Cerebellar cortex (tissue), 1 donor: Measurements from ENCODE around the gene TREML4.
"Not testable (repeated sequence)": the region's sequence is repeated elsewhere in the genome, so short reads cannot be mapped to it uniquely, and the experiment has no call there.

Source experiments
- DNase-seq: peaks from one replicate; pipeline ENCODE4 v3.0.0-alpha.2; 2015; ENCODE audit warnings: low spot score

TREML4 gene

DNA sequence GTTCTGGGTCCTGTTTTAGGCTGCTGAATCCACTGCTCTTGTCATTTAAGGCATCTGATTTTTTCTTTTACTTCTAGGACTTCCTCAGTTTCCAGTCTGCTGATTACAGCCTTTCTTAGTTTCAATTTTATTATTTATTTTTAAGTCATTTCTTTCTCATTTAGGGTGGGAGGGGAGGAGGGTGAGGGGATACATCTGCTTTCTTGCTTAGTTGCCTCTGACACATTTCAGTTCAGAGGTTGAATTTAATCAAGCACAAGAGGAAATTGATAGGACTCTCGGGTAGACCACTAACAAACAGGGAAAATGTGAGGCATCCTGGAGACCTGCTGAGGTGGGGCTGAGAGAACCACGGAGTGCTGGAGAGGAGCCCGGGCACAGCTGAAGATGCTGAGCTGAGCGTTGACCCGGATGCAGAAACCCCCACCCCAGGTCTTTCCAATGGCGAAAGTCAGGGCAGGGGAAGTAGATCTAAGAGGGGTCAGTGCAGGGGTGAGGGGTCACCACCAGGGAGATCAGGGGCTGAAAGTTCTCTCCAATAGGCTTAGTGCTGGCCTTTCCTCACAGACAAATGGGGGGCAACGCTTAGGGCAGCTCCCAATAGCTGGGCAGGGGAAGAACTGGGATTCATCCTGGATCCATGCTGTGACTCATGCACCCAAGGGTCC is 19.6 kb upstream of the TREML4 start:
- no peak for DNase-seq

DNA sequence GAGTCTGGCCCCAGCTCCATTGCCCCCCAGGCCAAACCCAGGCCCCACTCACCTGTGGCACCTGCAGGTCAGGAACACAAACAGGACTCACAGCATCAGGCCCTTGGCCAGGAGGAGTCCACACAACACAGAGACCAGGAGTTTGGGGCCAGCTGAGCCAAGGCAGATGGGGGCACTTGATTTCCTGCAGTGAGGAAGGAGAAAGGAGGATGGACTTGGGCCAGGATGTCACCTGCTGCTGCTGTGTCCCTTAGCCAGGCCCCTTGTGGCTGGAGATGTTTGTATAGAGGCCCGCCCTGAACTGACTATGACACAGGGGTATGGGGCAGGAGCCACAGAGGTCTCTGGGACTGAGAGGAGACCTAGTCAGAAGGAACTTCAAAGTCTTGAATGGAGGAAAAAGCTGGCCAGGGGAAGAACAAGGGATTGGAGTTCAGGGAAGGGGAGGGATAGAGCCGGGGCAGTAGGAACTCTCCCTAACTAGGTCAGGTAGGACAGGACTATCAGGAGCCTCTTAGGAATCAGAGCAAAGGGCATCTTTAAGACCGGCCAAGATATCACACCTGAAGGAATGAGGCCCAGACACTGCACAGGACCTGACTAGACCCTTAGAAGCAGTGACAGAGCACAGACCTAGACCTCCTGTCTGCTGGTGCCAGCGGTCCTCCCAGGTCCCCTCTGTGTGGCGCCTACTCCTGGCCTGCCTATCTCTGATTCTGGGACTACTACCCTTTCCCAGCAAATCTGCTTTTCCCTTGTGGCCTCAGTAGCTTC is 18.4 kb upstream of the TREML4 start:
- DNase-seq, result no peak

DNA sequence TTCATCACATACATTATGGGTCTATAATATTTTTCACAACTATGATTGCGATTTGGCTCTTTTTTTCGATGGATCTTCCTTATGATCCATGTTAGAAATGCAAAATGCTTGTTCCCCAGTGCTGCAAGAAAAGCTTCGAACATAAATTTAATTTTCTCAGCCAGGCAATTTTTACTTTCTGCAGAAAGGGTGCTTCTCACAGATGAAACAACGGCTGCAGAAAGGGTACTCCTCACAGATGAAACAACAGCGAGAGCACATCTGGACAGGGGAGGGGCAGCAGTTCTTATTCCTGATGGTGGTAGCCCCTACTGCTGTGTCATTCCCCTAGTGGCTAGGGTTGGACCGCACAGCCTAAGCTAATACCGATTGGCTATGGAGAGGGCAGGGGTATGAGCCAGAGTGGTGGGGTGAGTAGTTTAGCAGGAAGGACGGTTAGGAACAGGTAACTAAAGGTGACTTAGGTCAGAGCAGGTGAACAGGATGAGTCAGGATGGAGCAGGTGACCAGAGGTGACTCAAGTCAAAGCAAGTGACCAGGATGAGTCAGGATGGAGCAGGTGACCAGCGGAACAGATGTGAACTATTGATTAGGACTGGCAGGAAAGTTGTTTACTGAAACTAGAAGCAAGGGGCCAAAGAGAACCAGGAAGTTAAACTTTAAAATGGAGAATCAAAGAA is 13.4 kb upstream of the TREML4 start:
- DNase-seq, result no peak

DNA sequence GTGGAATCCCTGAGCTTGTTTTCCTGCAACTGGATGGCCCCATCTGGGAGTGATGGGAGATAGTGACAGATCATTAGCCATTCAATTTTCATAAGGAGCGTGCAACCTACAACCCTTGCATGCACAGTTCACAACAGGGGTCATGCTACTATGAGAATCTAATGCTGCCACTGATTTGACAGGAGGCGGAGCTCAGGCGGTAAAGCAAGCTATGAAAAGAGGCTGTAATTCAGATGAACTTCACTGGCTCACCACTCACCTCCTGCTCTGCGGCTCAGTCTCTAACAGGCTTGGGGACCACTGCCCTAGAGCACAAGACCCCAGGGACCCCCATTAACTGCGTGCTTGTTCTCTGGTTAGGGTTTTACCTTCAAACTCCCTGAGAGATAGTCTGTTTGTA is 12.4 kb upstream of the TREML4 start:
- no peak for DNase-seq

- DNase-seq, result no peak
Observed at GRCh38 chr6:41216616-41217015, 11.5 kb upstream of the TREML4 start.

GRCh38 chr6:41222045-41222444 is 6.1 kb upstream of the TREML4 start:
- no peak for DNase-seq

DNA sequence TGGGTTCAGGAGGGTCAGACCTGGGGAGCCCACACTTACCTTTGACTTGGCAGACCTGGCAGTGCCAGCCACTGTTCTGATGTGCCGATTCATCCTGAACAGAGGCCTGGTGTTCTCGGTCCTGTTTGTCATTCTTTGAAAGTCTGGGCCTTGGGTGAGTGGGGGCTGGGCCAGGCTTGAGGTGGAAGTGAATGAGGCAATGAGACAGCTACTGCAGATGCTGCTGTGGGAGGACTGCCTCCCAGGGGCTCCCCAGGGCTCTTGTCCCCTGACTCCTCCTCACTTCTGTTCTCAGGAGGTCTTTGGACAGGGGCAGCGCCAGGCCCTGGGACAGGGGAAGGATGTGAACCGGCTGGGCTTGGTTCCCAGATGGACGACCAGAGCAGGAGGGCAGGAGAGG is 5.6 kb upstream of the TREML4 start:
- no peak for DNase-seq

DNA sequence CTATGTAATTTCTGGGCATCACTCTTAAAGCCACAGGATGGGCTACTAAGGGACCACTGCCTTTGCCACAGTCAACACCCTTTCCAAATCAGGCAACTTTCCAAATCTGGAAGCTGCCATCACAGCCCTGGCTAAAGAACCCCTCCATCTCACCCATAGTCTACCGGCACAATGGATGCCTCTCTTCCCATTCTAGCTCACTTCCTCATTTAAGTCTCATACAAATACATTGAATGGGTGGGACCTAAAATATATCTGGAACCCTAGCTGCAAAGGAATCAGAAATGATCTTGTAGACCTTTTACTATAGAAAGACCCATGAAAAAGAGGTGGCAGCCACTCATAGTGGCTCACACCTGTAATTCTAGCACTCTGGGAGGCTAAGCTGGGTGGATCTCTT is 3.3 kb upstream of the TREML4 start:
- DNase-seq, result no peak

DNA sequence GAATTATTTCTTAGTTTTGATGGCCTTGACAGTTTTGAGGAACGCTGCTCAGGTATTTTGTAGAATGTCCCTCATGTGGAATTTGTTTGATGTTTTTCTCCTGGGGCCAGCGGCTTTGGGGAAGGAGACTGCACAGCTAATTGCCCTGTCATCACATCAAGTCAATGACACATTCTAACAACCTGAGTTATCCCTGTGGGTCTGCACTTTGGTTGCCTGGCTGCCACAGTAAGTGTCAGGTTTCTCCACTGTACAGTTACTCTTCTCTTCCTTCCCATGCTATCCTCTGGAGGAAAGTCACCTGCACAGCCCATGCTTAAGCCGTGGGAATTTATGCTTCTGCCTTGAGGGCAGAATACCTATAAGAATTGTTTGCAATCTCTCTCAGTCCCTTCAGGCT is 1.4 kb upstream of the TREML4 start:
- DNase-seq, result no peak

DNA sequence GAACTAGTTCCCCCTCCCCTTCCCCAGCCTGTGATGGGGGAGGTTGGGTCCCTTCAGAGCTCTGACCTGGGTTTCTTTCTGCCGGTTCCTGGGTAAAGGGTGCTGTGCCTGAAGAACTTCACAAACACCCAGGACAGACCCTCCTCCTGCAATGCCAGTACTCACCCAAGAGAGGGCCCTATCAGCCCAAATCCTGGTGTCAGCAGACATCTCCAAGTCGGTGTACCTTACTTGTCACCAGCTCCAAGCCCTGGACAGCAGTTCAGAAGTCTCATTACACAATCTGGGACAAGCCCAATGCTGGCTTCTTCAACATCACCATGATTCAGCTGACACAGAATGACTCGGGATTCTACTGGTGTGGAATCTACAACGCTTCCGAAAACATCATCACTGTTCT is 467 bp downstream of the TREML4 start:
- no peak for DNase-seq

- DNase-seq, result no peak
Observed at GRCh38 chr6:41229721-41230120, 1.6 kb downstream of the TREML4 start.

- DNase-seq, result no peak
Observed at GRCh38 chr6:41231246-41231645, 3.1 kb downstream of the TREML4 start.

DNA sequence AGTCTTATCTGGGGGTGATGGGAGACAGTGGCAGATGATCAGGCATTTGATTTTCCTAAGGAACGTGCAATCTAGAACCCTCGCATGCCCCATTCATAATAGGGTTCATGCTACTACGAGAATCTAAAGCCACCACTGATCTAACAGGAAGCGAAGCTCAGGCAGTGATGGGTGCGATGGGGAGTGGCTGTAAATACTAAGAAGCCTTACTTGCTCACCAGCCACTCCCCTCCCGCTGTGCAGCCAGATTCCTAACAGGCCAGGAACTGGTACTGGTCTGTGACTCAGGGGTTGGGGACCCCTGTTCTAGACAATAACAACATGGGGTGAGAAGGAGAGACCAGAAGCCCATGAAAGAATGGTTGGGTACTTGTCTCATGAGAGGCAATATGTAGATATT is 4.5 kb downstream of the TREML4 start:
- no peak for DNase-seq

DNA sequence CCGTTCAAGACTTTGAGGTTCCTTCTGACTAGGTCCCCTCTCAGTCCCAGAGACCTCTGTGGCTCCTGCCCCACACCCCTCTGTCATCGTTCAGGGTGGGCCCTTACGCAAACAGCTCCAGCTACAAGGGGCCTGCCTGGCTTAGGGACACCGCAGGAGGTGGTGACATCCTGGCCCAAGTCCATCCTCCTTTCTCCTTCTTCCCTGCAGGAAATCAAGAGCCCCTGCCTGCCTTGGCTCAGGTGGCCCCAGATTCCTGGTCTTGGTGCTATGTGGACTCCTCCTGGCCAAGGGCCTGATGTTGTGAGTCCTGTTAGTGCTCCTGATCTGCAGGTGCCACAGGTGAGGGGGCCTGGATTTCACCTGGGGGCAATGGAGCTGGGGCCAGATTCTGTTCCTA is 8.1 kb downstream of the TREML4 start:
- no peak for DNase-seq

DNA sequence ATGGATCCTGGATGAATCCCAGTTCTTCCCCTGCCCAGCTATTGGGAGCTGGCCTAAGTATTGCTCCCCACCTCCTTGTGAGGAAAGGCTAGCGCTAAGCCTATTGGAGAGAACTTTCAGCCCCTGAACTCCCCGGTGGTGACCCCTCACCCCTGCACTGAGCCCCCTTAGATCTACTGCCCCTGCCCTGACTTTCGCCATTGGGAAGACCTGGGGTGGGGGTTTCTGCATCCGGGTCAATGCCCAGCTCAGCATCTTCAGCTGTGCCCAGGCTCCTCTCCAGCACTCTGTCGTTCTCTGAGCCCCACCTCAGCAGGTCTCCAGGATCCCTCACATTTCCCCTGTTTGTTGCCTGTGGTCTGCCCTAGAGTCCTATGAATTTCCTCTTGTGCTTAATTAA is 9.0 kb downstream of the TREML4 start:
- no peak for DNase-seq

- no peak for DNase-seq
Observed at GRCh38 chr6:41239467-41240159, 11.5 kb downstream of the TREML4 start.

DNA sequence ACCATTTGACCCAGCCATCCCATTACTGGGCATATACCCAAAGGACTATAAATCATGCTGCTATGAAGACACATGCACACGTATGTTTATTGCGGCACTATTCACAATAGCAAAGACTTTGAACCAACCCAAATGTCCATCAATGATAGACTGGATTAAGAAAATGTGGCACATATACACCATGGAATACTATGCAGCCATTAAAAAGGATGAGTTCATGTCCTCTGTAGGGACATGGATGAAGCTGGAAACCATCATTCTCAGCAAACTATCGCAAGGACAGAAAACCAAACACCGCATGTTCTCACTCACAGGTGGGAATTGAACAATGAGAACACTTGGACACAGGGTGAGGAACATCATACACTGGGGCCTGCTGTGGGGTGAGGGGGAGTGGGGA is 18.4 kb downstream of the TREML4 start:
- not testable (repeated sequence) for DNase-seq

GRCh38 chr6:41247288-41247865 is 19.2 kb downstream of the TREML4 start:
- no peak for DNase-seq

DNA sequence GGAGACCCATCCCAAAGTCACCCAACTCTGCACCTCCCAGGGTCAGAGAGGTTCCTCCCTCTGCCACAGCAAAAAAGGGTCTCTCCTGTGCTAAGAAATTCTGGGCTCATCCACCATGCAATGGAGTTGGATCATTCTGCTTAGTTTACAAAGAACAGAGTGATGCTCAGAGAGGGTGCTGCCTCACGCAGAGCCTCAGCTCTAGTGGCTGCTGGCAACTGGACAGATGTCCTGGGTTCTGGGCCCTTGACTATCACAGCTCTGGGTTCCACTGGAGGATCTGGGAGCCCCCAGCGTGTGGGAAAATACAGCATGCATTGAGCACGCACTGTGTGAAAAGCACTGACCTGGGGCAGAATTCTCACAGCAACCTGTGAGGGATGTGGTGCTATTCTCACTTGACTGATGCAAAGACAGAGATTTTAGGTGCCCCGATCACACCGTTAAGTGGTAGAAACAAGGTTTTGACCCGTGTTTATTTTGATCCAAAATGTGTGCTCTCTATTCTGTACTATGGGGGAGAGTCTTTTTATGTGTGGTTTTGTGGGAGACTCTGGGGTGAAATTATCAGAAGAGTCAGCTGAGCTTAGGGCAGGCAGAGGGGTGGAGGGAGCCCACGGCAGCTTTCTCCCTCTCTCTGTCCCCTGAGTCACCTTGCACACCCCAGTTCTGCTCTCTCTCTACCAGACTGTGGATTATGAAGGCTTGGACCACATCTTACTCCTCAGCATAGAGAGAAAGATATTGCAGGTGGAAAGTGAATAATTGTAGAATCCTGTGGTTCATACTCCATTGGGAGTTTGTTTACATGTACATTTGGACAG is 19.9 kb downstream of the TREML4 start:
- DNase-seq, result no peak

DNA sequence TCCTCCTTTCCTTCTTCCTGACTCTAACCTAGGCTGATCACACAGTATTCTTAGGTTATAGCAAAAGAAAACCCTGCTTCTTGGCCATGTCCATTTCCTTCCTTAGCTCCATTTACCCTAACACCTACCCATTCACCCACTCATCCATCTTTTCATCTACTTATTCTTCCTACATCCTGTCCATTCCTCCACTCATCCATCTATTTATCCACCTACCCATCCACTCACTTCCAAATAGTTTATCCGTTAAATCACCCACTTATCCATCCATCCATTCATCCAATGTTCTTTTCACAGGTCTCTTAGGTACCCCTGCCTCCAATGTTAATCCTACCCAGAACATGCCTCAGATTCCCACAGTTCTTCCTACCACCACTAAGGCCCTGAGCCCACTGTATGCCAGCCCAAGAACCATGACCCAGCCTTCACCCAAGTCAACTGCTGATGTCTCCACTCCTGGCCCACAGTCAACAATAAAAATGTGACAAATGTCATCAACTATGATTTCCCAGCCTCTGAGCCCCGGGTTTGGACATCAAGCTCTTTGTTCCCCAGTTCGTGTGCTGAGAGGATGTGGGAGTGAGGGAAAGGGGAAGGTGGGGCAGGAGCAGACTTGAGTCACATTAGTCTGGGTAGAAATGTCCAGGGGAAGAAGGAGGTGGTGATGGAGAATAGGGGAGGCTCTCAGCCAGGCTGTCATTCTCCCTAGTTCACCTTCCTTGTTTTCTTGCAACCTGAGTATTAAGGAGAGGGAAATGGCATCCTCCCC is 24.4 kb downstream of the TREML4 start:
- no peak for DNase-seq

DNA sequence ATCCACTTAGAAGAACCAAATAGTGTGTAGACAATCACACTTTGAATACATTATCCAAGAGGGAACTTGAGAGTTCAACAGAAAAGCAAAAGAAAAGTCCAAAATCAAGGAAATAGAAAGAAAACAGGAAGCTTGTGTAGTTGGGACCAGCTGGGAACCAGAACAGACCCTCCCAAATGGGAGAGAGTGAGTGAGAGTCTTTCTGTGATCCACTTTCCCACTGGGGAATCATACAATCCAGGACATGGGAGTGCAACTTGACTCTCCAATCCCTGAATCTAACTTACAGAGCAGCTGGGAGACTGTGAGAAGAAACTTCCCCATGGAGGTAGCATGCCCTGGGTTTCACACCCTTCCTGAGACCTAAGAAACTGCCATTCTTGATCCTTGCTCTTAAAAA is 27.0 kb downstream of the TREML4 start:
- DNase-seq, result no peak
